HG03354 (cell line): Measurements from ENCODE around the gene GGA2.
"Not testable (repeated sequence)": the region's sequence is repeated elsewhere in the genome, so short reads cannot be mapped to it uniquely, and the experiment has no call there.

Experiments
- ATAC-seq: cut with Tn5 transposase; IDR thresholded peaks from one replicate; pipeline ENCODE4 v1.9.1; 2021; ENCODE audit warnings: mild to moderate bottlenecking; ENCODE audit not compliant: unreplicated experiment, poor library complexity, severe bottlenecking

GGA2 gene

DNA sequence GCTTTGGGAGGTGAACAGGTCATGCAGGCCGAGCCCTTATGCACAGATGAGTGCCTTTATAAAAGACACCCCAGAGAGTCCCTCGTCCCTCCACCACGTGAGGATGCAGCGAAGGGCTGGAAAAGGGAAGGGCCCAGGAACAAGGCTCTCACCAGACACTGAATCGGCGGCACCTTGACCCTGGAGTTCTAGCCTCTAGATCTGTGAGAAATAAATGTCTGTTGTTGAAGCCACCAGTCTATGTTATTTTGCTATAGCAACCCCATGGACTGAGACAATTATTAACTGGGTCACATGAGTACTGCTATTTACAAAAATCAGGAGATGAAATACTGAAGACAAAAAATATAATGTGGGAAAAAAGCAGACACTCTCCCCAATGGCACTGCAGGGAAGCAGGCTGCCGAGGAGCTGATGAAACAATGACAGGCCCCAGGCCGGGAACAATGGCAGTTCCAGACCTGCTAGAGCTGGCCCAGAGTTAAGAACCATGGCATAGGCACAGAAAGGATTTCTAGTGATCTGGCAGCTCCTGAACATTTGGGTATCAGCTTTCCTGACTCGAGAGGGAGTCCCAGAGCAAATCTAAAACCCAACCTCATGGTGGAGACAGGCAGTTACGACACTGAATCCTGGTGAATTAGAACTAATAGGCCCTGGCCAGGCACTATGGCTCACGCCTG lies 17.8 kb upstream of the GGA2 start:
- no peak for ATAC-seq

DNA sequence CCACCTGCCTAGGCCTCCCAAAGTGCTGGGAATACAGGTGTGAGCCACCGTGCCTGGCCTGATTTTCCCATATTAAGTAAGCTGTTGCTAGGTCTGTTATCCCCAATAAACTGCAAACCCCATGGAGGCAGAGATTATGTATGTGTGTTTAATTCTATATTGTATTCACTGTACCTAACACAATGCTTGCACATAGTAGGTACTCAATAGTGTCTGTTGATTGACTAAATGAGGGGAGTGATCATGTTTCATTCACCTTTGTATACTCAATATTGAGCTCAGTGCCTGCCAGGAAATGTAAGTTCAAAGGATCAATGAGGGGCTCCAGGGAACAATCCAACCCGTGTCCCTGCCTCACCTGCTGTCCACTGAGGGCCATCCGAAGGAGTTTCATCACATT lies 14.6 kb upstream of the GGA2 start:
- no peak for ATAC-seq

DNA sequence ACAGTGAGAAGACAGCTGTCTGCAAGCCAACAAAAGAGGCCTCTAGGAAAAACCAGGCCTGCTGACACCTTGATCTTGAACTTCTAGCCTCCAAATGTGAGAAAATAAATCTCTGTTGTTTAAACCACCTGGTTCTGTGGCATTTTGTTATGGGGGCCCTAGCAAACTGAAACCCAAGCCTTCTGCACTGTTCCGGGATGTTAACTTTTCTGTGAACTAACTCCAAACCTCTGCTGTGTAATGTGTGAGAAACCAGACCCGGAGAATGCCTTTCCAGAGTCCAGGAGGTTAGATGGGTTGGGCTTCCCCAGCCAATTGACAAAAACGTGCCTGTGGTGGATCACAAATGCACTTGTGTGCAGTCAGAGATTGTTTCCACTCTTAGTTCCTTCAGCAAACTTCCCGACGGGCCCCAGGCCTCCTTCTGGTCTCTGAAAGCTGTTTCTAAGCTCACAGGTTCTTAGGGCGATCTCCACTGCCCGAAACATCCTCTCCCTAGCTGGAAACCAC lies 13.6 kb upstream of the GGA2 start:
- ATAC-seq: no peak

DNA sequence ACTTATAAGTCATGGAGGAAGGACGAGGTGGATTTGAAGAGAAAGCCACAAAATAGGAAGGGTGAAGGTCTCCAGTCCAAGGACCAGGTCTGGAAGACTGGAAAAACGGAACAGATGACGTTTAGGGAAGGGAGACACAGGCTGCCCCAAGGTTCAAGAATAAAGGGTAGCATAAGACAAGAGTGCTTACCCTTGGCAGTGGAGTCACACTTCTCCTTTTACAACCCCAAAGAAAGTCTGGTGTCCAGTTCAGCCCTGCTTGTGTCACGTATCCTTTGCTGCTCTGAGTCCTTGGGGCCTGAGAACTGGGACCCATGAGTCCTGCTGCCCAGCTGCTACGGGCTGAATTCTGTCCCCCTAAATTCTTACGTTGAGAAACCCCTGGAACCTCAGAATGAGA lies 13.0 kb upstream of the GGA2 start:
- no peak for ATAC-seq

DNA sequence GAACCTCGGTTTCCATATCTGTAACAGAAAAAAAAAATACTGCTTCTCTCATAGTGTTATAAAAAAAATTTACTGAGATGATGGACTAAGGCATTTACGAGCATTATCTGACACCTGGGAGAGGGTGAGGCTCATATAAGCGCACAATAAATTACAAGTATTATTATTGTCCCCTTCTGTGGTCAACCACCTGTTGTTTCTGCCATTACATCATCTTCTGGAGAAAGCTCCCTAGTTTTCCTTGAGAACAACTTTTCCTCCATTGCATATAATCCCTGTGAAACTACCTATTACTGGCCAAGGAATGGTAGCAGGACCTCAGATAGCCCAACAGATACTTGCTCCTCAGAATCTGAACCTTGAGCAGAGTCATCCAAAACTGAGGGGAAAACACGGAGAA lies 11.7 kb upstream of the GGA2 start:
- no peak for ATAC-seq

DNA sequence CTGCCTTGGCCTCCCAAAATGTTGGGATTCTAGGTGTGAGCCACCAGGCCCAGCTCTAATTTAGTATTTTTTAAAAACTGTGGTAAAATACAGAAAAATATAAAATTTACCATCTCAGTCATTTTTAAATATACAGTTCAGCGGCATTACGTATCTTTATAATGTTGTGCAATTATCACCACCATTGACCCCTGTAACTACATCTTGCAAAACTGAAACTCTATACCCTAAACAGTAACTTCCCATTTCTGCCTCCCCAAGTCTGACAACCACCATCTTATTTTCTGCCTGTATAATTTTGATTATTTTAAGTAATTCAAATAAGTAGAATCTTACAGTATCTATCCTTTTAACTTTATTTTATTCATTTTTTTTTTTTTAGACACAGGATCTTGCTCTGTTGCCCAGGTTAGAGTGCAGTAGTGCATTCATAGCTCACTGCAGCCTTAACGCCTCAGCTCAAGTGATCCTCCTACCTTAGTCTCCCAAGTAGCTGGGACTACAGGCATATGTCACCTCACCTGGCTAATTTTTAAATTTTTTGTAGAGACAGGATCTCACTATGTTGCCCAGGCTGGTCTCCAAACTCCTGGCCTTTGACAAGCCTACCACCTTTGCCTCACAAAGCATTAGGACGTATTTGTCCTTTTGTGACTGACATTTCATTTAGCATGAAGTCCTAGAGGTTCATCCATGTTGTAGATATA lies 10.9 kb upstream of the GGA2 start:
- no peak for ATAC-seq

DNA sequence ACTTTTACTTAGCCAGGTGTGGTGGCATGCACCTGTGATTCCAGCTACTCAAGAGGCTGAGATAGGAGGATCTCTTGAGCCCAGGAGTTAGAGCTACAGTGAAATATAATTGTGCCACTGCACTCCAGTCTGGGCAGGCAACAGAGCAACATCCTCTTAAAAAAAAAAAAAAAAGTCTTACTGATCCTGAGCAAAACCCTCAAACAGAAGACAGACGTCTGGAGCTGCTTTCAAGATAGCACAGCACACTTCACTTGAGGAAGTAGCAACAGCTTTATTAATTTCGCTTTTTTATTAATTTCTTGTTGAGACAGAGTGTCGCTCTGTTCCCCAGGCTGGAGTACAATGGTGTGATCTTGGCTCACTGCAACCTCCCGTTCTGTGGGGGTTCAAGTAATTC lies 10.2 kb upstream of the GGA2 start:
- ATAC-seq: no peak

DNA sequence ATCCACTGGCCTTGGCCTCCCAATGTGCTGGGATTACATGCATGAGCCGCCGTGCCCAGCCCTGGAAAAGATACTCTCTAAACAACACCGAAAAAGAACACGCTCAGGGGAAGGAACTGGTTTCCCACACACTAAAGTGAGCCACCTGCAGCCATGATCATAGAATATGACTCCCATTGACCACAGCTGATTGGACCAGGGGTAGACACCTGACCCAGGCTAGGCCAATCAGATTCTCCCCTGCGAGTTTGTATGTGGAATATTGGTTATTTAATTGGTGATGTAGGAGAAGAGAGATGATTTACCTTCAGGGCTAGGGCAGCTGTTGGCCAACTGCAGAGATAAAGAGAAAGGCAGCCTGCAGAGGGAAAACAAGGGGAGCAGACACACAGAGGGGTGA lies 9.0 kb upstream of the GGA2 start:
- ATAC-seq: no peak

DNA sequence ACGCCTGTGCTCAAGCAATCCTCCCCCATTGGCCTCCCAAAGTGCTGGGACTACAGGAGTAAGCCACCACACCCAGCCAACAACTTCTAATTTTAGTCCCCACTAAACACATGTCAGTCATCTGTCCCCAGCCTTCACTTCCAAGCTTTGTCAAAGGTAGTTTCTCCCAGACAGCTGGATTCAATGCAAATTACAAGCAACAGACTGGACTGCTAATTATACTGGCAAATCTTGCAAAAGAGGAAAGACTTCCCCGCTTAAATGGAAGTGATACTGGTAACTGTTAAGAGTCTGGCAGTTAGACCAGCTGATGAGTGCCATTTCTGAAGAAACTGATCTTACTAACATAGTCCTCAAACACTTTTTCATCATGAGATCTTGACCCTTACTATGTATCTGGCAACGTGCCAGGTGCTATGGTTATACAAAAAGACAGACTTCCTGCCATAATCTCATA lies 8.2 kb upstream of the GGA2 start:
- peak; percentile 79 for ATAC-seq

DNA sequence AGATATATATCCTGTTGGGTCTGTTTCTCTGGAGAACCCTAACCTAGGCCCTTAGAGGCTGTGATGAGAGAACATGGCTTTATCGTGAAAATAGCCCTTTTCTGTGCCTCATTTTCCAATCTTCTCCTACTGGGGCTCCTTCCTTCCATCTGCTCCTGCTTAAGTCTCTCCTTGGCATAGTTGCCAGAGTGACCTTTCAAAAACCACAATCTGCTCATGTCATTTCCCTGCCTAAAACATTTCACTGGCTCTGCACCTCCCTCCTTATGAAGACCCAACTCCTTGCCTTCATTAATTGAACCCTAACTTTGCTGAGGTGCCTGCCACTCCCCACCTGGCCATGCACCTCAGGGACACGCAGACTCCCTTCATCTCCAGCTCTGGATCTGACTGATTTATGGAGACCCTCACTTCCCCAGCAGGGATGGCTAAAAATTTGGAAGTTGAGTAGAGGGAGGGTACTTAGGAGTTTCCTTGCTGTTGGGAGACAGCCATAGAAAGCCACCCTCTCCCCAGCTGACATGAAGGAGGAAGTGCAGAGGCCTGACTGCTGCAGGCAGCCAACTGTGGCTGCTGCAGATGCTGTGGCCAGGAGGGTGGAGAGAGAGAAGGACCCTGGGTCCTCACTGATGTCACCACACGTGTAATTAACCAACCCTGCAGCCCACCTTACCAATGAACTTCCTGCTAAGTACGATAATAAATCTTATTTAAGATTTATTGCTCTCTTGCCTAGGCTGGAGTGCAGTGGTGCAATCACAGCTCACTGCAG lies 6.3 kb upstream of the GGA2 start:
- ATAC-seq: no peak

DNA sequence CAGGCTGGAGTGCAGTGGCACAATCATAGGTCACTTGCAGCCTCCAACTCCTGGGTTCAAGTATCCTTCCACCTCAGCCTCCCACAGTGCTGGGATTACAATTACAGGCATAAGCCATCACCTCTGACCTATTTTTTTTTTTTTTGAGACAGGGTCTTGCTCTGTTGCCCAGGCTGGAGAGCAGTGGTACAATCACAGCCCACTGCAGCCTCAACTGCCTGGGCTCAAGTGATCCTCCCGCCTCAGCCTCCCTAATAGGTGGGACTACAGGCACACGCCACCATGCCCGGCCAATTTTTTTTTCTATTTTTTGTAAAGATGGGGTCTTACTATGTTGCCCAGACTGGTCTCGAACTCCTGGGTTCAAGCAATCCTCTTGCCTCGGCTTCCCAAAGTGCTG lies 5.6 kb upstream of the GGA2 start:
- no peak for ATAC-seq

DNA sequence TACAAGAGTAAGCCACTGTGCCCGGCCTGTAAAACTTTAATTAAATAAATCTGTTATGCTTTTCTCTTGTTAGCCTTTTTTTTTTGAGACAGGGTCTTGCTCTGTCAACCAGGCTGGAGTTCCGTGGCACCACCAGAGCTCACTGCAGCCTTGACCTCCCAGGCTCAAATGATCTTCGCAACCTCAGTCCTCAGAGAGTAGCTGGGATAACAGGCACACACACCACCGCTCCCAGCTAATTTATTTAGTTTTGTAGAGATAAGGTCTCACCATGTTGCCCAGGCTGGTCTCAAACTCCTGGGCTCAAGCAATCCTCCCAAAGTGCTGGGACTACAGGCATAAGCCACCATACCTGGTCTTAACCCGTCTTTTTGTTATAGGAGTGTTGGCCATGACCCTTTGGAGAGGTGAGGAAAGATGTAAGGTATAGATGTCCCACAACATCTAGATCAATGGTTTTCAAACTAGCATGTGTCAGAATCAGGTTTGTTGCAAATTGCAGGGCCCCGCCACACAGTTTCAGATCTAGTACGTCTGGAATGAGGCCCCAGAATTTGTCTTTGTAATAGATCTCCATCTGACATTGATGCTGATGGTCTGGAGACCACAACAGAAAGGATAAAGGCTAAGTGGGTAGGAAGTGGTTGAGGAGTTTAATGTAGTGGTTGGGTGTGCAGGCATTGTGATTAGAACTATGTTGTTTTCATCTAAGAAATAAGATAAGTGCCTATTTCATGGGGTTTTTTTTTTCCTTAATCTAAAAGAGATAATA lies 4.3 kb upstream of the GGA2 start:
- ATAC-seq: no peak

DNA sequence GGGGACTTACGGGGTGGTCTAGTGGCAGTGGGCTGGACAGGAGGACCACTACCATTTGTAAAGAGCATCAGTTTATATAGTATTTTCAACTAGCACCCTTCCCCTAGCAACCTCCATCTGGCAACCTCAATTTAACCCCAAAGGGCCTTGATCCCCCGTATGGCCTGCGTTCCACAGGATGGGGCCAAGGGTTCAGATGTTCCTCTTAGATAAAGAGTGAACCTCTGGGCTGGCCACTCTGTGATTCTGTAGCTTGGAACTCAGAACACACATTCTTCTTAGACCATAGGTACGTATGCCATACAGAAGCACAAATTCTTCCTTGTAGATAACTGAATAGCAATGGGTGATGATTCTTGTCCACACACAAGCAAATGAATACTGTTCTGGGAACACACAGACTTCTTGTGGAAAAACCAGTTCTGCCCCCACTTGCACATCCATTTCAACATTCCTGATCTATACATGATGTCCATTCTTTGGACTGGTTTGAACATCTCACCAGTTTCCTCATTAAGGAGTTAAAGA lies 1.9 kb upstream of the GGA2 start:
- no peak for ATAC-seq

DNA sequence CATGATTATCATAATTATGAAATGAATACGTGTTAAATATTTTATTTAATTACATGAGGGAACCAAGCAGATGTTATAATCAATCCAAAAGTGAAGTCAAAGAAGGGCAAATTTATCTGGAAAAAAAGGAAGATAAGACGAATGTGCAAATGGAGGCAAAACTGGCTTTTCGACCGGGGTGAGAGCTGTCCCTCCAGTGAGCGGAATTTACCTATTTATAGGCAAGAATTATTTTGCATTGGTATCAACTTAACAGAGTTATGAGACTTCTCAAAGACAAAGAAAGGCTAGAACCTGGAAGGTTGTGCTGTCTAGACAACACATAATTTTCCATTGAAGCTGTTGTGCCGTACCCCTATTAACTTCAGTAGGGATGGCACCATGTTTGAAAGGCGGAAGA lies 1.4 kb upstream of the GGA2 start:
- no peak for ATAC-seq

DNA sequence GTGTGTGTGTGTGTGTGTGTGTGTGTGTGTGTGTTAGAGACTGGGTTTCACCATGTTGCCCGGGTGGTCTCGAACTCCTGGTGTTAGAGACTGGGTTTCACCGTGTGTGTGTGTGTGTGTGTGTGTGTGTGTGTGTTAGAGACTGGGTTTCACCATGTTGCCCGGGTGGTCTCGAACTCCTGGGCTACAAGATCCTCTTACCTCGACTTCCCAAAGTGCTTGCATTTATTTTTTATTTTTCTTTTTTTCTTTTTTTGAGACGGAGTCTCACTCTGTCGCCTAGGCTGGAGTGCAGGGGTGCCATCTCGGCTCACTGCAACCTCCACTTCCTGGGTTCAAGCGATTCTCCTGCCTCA lies 599 bp upstream of the GGA2 start:
- not testable (repeated sequence) for ATAC-seq

DNA sequence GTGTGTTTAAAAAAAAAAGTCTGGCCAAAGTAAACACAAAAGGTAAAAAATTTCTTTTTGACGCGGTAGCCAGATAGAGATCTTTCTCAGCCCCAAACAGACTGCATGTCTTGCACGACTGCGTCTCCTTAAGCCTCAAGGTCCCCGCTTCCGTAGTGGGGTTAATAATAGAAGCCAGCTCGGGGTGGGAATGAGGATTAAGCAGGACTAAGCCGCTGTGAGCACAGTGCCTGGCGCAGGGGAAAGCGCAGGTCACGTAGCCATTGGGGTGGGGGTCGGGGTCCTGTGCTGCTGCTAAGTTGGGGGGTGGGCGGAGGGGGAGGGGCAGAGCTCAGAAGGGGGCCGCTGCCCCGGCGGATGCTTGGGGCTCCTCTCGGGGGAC lies 521 bp downstream of the GGA2 start:
- peak; percentile 6 for ATAC-seq

DNA sequence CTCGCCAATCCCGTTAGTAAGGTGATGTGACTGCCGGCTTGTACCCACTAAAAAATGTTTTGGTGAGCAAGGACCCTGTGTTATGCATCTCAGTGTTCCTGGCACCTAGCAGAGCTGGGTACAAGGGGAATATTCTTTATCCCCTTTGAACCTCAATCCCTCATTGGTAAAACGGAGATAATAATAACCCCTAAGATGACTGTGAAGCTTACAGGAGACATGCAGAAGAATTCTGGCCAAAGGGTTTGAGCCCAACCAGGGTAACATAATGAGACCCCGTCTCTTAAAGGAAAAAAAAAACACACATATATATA lies 896 bp downstream of the GGA2 start:
- no peak for ATAC-seq

DNA sequence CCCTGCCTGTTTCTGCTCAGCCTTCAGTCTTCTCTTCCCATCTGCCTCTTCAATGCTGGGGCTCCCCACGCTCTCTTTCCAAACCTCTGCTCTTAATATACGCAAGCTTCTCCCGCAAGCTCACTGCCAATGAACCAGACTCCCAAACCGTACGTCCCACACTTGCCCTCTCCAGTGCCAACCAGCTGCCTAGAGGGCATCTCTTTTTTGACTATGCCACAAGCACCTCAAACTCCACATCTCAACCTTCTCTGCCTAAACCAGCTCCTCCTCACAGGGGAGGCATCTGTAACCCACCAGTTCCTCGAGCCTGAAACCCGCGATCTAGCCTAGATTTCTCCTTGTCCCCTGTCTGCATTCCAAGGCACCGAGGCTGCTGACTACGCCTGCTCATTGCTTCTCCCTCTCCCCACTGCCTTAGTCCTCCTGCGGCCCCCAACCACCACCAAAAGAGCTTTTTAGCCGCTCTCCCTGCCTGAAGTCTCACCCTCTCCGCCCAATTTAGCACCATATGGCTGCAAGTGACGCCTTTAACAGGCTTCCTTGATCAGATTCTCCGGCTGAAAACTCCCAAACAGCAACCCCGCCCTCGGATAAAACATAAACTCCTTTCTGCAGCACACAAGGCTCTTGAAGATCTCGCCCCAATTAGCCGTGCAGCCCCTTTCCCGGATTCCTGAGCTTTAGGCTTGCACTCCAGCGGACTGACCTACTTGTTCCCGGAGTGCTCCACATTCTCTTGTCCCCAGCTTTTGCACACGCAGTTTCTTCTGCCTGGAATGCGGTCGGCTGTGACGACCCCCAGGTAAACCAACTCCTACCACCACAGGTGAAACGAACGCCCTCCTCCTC lies 1.5 kb downstream of the GGA2 start:
- ATAC-seq: no peak

DNA sequence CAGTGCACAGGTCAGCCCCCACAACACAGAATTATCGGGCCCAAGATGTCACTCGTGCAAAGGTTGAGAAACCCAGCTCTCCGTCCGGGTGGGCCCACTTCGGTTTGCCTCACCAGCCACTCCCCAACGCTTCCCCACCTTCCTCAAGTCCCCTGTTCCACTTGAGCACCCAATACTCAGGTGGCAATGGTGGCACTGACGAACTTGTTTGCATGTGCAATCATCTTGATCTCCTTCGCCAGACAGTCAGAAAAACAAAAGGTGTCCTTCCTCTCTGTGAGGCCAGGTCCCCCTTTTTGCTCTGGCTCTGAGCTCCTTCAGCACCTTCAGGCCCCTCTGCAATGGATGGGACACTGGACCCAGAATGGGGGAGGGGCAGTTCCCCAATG lies 3.7 kb downstream of the GGA2 start:
- ATAC-seq: no peak
